NCI-H2196 treated with DMSO at 0.1 percent for 48 hours (cell line): ENCODE results near the gene GHDC.
A peak's percentile ranks its signal among the peaks of the same experiment; 100 is the strongest.
"Not testable (repeated sequence)": the region's sequence is repeated elsewhere in the genome, so short reads cannot be mapped to it uniquely, and the experiment has no call there.

Experiments used
- DNase-seq: peaks from one replicate; lab custom pipeline; 2025; ENCODE audit not compliant: unreplicated experiment; lab: John Stamatoyannopoulos, UW

Gene GHDC

DNA sequence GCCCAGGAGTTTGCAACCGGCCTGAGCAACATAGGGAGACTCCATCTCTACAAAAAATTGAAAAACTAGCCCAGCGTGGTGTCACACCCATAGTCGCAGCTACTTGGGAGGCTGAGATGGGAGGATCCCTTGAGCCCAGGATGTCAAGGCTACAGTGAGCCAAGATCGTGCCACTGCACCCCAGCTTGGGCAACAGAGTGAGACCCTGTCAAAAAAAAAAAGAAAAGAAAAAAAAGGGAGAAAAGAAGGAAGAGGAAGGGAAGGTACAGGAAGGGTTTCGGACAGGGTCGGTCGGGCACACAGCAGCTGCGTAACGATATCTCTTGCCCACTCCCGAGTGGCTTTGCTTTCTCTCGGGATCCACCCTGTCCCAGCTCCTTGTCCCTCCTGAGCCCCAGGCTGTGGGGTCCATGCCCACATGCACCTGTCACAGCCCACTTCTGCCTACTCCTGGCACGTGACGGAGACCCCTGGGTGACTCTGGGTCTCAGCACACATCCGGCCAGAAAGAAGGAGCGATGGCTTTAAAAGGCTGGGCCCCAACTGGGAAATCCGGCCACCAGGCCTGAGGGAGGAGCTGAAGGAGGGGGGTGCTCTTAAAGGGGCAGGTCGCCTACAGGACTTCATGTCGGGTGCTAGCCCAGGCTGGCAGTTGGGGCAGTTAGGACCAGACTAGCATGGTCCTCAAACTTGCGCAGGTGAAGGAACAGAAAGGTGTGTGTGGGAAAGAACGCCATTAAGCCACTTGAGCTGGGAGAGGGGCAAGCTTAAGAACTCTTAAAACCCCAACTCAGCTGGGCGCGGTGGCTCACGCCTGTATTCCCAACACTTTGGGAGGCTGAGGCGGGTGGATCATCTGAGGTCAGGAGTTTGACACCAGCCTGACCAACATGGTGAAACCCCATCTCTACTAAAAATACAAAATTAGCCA is at the start of gene GHDC:
Gene GHDC, minus strand, starts transcription at position 526 of the 931 bp plus-strand sequence. CDS start 913 bp downstream, outside the sequence.
- DNase-seq = peak; percentile 29

GRCh38 chr17:42243493-42243982 is 49.2 kb upstream of the GHDC start:
- no peak for DNase-seq

DNA sequence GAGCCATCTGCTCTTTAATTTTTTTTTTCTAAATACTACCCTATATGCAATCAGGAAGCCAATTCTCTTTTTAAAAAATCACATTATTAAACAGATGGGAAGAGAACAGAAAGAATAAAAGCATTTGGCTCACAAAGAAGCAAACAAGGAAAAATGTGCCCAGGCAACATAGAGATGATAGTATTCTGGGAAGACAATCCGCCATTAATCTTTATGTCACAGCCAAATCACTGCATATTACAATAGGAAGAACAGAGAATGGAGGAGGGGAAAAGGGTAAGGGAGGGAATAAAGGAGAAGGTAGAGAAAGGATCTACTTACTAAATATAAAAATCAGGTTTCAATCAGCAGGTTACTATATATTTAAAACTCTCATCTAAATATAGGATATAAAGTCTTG is 47.6 kb upstream of the GHDC start:
- no peak for DNase-seq

- DNase-seq = not testable (repeated sequence)
These were observed 46.6 kb upstream of the GHDC start for GRCh38 chr17:42240863-42241262.

DNA sequence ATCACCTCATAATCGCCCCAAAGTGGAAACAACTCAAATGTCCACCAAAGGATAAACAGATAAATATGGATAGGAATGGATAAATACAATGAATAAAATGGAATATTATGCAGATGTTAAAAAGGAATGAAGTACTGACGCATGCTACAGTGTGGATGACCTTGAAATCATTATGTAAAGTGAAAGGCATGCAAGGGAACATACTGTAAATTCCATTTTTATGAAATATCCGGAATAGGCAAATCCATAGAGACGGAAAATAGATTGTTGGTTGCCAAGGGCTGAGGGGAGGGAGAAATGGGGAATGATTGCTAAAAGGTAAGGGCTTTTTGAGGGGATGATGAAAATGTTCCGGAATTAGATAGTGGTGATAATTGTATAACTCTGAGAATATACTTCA is 45.9 kb upstream of the GHDC start:
- no peak for DNase-seq

- not testable (repeated sequence) for DNase-seq
These were observed 45.3 kb upstream of the GHDC start for GRCh38 chr17:42239576-42239975.

- DNase-seq = no peak
These were observed 42.5 kb upstream of the GHDC start for GRCh38 chr17:42236760-42237159.

GRCh38 chr17:42233994-42234393 is 39.7 kb upstream of the GHDC start:
- DNase-seq = no peak

DNA sequence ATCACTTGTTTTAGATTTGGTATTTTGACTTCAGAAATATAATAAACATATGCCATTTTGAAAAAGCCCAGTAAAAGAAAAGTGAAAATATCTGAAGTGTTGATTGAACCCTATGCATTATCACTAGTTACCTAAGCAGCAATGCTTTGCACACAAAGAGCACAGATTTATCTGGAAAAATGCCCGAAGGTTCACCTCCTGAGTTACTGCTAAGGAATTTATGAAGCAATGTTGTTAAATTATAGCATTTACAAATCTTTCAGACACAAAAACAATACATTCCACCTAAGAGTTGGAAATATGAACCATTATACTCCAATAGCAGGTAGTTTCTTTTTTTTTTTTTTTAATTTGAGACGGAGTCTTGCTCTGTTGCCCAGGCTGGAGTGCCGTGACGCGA is 38.9 kb upstream of the GHDC start:
- no peak for DNase-seq

- DNase-seq = no peak
These were observed 35.9 kb upstream of the GHDC start for GRCh38 chr17:42230225-42230624.

GRCh38 chr17:42227849-42228700 is 33.8 kb upstream of the GHDC start:
- DNase-seq = no peak

GRCh38 chr17:42225646-42226045 is 31.4 kb upstream of the GHDC start:
- no peak for DNase-seq

DNA sequence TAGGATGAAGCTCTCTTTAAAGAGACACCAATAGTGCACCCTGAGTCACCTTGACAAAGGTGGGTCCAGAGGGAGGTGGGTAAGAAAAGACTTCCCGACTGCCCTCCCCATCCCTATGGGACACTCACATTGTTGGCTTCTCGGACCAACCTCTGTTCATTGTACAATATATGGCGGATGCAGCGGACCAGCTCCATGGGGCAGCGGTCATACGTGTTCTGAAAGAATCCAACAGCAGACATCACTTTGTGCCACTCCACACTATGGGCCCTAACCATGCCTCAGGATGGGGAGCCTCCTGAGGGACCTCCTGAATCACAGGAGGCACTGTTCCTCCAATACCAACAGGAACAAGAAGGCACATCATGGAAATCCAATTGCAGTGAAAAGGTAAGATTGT is 30.4 kb upstream of the GHDC start:
- no peak for DNase-seq

- peak; percentile 5 for DNase-seq
These were observed 27.8 kb upstream of the GHDC start for GRCh38 chr17:42221886-42222745.

DNA sequence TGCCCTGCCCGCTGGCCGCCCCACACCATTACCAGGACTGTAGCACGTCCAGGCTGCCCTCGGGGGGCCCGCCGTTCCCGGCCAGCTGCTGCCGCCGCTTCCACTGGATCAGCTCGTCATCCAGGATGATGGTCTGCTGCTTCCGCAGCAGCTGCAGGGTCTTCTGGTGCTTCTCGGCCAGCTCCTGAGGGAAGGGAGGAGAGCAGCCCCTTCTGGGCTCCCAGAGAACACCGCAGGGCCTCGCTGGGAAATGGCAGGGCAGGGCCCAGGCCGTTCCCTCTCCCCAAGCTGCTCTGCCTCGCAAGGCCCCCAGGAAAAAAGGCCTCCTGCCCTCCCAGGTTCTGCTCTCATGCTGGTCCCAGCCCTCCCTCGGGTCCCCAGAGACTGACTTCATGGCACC is 25.0 kb upstream of the GHDC start:
- DNase-seq = not testable (repeated sequence)

DNA sequence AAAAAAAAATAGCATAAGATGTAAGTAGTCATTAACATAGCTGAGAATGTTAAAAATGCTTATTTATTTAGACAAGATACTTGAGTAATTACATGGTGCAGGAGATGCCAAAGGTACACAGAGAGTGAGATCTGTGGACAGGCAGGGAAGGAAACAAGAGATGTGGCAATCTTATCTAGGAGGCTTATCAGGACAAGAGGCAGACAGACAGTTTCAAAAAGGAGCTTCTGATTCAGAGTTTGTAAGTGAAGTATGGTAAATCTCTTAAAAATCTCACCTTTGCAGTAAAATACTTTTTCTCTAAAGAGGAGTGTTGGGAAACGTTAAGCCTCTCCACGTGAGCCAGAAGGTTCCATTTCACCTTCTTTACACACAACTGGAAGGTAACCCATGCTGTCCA is 19.9 kb upstream of the GHDC start:
- no peak for DNase-seq

- DNase-seq = no peak
These were observed 18.1 kb upstream of the GHDC start for GRCh38 chr17:42212382-42212781.

DNA sequence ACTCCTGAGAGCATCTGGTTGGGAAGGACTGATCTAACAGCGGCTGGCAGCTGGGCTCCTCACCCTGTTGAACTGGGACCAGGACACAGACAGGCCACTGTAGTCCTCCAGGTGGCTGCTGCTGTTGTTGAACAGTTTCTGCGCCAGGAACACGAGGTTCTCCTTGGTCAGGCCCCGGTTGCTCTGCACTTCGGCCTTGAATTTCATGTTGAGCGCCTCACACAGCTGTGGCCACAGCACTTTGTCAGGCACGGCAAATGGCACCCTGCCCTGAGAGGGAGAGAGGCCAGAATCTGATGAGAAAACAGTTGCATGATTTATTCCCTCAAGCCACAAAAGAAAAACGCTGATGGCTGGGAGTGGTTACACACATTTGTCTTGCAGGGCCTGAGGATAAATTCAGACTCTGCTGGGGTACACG is 17.6 kb upstream of the GHDC start:
- not testable (repeated sequence) for DNase-seq

DNA sequence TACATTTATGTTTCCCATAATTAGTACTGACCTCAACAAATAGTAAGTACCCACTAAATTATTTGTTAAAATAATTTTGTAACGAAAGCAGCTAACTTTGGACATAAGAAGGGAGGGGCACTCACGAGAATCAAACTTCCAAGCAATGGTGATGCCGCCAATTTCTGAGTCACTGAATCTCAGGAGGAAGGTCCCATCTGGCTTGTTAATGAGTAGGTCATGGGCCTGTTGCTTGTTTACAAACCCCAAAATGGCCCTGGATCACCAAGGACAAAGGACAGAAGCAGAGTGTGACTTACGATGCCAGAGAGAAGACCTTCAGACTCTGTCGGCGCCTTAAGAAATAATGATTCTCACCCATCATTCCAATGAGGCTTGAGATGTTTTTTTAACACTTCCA is 15.8 kb upstream of the GHDC start:
- DNase-seq = no peak

GRCh38 chr17:42206153-42206612 is 11.9 kb upstream of the GHDC start:
- not testable (repeated sequence) for DNase-seq

GRCh38 chr17:42203354-42203753 is 9.1 kb upstream of the GHDC start:
- DNase-seq = no peak
